ENCODE data around the gene DSCAML1. TPM values are rescaled to one million over a fixed set of nuclear protein-coding genes. Genes with fewer than 3 reads are reported as not detected.
A peak's percentile ranks its signal among the peaks of the same experiment; 100 is the strongest.

DSCAML1 gene
- total RNA-seq, 1 experiment from 2014 or later, result 0.59 TPM

- no peaks in the 10 kb centered on the region for H3K27me3 ChIP-seq (ENCODE audit: control insufficient read depth, insufficient read depth, low read length)
- no peaks in the 10 kb centered on the region for H3K36me3 ChIP-seq (replicated peaks; ENCODE audit: control insufficient read depth, insufficient read depth, low read length)
- DNase-seq, result no peak
- no peak overlapping the region for H3K4me3 ChIP-seq (ENCODE audit: insufficient read depth, low read depth, low read length)
Observed at GRCh38 chr11:117449111-117449693, 347.8 kb downstream of the DSCAML1 start.

GRCh38 chr11:117444711-117445658, 352.0 kb downstream of the DSCAML1 start:
- H3K4me3 ChIP-seq (ENCODE audit: insufficient read depth, low read depth, low read length), result no peak overlapping the region
- H3K27me3 ChIP-seq (ENCODE audit: control insufficient read depth, insufficient read depth, low read length), result no peaks in the 10 kb centered on the region
- no peaks in the 10 kb centered on the region for H3K36me3 ChIP-seq (replicated peaks; ENCODE audit: control insufficient read depth, insufficient read depth, low read length)
- peak; percentile 52 for DNase-seq

- no peaks in the 10 kb centered on the region for H3K27me3 ChIP-seq (ENCODE audit: control insufficient read depth, insufficient read depth, low read length)
- no peak overlapping the region for H3K4me3 ChIP-seq (ENCODE audit: insufficient read depth, low read depth, low read length)
- DNase-seq, result peak; percentile 61
- no peaks in the 10 kb centered on the region for H3K36me3 ChIP-seq (replicated peaks; ENCODE audit: control insufficient read depth, insufficient read depth, low read length)
Observed at GRCh38 chr11:117444256-117444655, 352.8 kb downstream of the DSCAML1 start.

DNA sequence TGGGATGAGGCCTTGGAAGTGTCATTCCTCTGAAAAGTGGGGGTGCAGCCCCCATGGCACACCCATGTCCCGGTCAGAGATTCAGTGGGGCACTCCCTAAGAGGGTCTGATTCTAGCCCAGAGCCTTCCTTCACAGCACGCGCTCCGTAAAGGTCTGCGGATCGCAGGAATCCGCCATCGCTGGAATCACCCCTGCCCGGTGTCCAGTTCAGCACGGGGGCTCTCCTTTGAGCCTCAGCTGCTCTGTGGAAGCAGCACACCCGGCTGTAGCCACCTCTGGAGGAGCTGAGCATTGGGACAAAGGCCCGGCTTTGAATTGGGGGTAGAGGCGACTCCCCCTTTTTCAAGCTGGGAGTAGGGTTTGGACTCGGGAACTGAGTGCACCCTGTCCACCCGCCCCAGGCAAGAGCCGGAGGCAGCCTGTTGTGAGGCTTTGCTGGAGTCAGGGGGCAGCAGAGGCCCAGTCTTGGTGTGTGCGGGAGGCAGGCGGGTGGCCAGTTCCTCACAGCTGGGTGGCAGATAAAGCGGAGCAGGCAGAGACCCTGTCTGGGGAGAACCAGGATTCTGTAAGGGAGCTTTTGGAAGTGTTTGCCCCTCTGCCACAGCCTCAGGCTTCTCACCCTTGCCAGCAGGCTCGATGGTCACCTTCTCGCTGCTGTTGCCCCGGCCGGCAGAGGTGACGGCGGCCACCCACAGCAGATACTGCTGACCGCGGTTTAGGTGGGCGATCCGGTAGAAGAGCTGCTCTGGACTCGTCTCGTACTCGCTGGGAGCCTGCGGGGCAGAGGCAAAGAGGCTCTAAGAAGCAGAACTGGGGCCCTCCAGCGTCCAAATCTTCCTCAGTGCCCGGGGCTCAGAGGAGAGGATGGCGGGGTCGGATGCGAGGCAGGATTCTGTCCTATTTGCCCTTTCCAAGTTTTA, 353.5 kb downstream of the DSCAML1 start:
- Histone ChIP-seq H3K36me3 (replicated peaks; ENCODE audit: control insufficient read depth, insufficient read depth, low read length) (no peaks in the 10 kb centered on the region), H3K4me3 (ENCODE audit: insufficient read depth, low read depth, low read length) (no peak overlapping the region; the same call in 1 of the 2 replicates)
- peak; percentile 96 for DNase-seq

DNA sequence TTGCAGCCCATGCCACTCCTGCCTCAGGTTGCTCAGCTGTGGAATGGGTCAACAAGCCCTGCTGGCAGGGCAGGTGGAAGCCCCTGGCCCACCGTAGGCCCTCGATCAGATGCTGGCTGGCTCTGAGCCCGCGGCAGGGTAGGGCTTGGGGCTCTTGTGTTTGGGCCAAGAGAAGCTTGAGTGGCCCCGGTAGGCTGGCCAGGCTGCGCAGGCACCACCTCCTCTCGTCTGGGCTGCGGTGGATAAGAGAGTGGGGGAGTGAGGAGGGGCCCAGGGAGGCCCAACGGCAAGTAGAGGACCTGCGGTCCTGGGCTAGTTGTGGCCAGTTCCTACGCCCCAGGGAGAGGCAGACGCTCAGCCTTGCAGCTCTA, 354.2 kb downstream of the DSCAML1 start:
- Histone ChIP-seq H3K4me3 (ENCODE audit: insufficient read depth, low read depth, low read length) (no peak overlapping the region), H3K27me3 (ENCODE audit: control insufficient read depth, insufficient read depth, low read length) (no peaks in the 10 kb centered on the region), H3K36me3 (replicated peaks; ENCODE audit: control insufficient read depth, insufficient read depth, low read length) (no peaks in the 10 kb centered on the region)
- peak; percentile 63 for DNase-seq

More for the DNA sequence above, 353.5 kb downstream of the DSCAML1 start:
- no peaks in the 10 kb centered on the region for H3K27me3 ChIP-seq (ENCODE audit: control insufficient read depth, insufficient read depth, low read length)

- H3K27me3 ChIP-seq (ENCODE audit: control insufficient read depth, insufficient read depth, low read length), result no peaks in the 10 kb centered on the region
- no peak for DNase-seq
- no peak overlapping the region for H3K4me3 ChIP-seq (ENCODE audit: insufficient read depth, low read depth, low read length)
- H3K36me3 ChIP-seq (replicated peaks; ENCODE audit: control insufficient read depth, insufficient read depth, low read length), result no peaks in the 10 kb centered on the region
Observed at GRCh38 chr11:117442049-117442868, 354.8 kb downstream of the DSCAML1 start.

GRCh38 chr11:117441146-117441975, 355.7 kb downstream of the DSCAML1 start:
- no peaks in the 10 kb centered on the region for H3K36me3 ChIP-seq (replicated peaks; ENCODE audit: control insufficient read depth, insufficient read depth, low read length)
- no peaks in the 10 kb centered on the region for H3K27me3 ChIP-seq (ENCODE audit: control insufficient read depth, insufficient read depth, low read length)
- H3K4me3 ChIP-seq (ENCODE audit: insufficient read depth, low read depth, low read length), result no peak overlapping the region
- no peak for DNase-seq

DNA sequence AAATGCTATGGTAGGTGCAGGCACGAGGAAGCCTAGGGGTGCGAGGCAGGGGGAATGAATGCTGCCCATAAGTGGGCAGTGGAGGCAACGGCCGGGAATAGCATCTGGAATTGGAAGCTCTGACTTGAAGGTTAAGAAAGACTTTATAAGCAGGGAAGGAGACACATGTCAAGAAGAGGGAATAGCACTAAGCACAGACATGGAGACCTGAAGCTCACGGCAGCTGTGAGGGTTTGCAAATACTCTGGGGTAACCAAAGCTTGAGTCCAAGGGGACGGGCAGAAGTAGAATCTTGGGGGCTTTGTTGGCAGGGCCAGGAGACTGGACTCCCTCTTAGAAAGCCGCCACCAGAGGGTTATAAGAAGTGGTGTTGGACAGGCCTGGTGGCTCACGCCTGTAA, 356.8 kb downstream of the DSCAML1 start:
- H3K4me3 ChIP-seq (ENCODE audit: insufficient read depth, low read depth, low read length), result no peak overlapping the region
- no peak for DNase-seq

DNA sequence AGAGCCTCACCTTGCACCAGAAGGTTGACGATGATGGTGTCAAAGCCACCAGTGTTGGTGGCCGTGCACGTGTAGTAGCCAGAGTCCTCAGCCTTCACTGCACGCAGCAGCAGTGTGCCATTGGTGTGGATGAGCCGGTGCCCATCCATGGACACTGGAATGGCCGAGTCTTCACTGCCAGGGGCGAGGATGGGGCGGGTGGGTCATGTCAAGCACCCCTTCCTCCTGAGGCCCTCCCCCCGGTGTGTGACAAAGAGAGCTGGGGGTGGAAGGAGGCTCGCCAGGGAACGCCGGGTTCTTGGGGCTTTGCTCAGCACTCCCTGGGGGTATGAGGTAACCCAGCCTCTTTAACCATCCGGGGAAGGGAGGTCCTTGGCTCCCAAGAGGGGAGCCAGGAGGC, 357.8 kb downstream of the DSCAML1 start:
- no peaks in the 10 kb centered on the region for H3K27me3 ChIP-seq (ENCODE audit: control insufficient read depth, insufficient read depth, low read length)
- H3K36me3 ChIP-seq (replicated peaks; ENCODE audit: control insufficient read depth, insufficient read depth, low read length), result no peaks in the 10 kb centered on the region
- DNase-seq, result no peak
- H3K4me3 ChIP-seq (ENCODE audit: insufficient read depth, low read depth, low read length), result no peak overlapping the region

More for the DNA sequence above, 356.8 kb downstream of the DSCAML1 start:
- no peaks in the 10 kb centered on the region for H3K36me3 ChIP-seq (replicated peaks; ENCODE audit: control insufficient read depth, insufficient read depth, low read length)
- no peaks in the 10 kb centered on the region for H3K27me3 ChIP-seq (ENCODE audit: control insufficient read depth, insufficient read depth, low read length)

- Histone ChIP-seq H3K36me3 (replicated peaks; ENCODE audit: control insufficient read depth, insufficient read depth, low read length) (no peaks in the 10 kb centered on the region), H3K27me3 (ENCODE audit: control insufficient read depth, insufficient read depth, low read length) (no peaks in the 10 kb centered on the region), H3K4me3 (ENCODE audit: insufficient read depth, low read depth, low read length) (no peak overlapping the region)
- no peak for DNase-seq
Observed at GRCh38 chr11:117438371-117439000, 358.5 kb downstream of the DSCAML1 start.

GRCh38 chr11:117437791-117438130, 359.3 kb downstream of the DSCAML1 start:
- H3K4me3 ChIP-seq (ENCODE audit: insufficient read depth, low read depth, low read length), result no peak overlapping the region
- no peak for DNase-seq
- H3K27me3 ChIP-seq (ENCODE audit: control insufficient read depth, insufficient read depth, low read length), result no peaks in the 10 kb centered on the region
- H3K36me3 ChIP-seq (replicated peaks; ENCODE audit: control insufficient read depth, insufficient read depth, low read length), result no peaks in the 10 kb centered on the region

GRCh38 chr11:117437041-117437790, 359.8 kb downstream of the DSCAML1 start:
- Histone ChIP-seq H3K36me3 (replicated peaks; ENCODE audit: control insufficient read depth, insufficient read depth, low read length) (no peaks in the 10 kb centered on the region), H3K4me3 (ENCODE audit: insufficient read depth, low read depth, low read length) (no peak overlapping the region), H3K27me3 (ENCODE audit: control insufficient read depth, insufficient read depth, low read length) (no peaks in the 10 kb centered on the region)
- peak; percentile 62 for DNase-seq
